ENCODE data around the gene PRSS53.
A peak's percentile ranks its signal among the peaks of the same experiment; 100 is the strongest.
"Not testable (repeated sequence)": the region's sequence is repeated elsewhere in the genome, so short reads cannot be mapped to it uniquely, and the experiment has no call there.

Gene PRSS53

GRCh38 chr16:31088459-31089183 is at the start of gene PRSS53:
PRSS53 (minus strand) TSS chr16:31088943; CDS start chr16:31088809, 134 bp downstream.
- DNase-seq = no peak

- not testable (repeated sequence) for DNase-seq
Observed at GRCh38 chr16:31136822-31137499, 48.2 kb upstream of the PRSS53 start.

DNA sequence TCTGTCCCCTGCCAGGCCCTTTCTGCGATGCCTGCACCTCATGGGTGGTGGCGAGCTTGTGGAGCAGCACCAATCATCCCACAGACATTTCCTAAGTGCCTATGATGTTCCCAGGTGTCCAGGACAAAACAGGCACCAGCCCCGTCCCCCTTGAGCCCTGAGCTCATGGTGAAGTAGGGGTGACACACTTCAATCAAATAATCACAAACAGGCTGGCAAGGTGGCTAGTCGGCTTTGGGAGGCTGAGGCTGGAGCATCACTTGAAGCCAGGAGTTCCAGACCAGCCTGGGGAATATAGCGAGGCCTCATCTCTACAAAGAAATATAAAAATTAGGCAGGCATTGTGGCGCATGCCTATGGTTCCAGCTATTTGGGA is 47.5 kb upstream of the PRSS53 start:
- no peak for DNase-seq

DNA sequence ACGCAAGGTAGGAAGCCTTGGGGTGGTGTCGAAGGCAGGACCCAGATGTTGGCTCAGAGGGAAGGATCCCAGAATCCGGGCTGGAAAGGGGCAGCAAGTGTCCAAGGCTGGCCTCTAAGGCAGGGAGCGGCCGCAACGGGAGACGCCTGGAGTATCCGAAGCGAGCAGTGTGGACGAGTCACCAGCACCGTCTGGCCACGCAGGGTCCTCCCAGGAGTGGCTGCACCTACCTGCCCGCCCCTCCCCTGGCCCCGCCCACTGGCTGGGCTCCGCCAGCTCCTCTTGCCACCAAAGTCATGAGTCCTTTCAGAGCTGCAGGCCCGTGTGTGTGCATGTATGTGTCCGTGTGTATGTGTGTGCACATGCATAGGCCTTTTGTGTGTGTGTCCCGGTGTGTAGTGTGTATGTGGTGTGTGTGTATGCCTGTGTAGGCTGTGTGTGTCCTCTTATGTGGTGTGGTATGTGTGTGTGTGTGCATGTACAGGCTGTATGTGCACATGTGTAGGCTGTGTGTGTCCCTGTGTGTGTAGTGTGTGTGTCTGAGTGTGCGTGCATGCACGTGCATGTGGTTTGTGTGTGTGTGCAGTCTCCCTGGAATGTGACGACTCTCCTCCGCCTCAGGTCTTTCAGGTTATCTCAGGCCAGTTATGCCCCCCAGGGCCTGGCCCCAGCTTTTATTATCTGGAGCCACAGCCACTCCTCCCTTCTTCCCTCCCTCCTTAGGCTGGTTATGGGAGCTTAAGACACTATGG is 47.0 kb upstream of the PRSS53 start, which contains the start of gene PRSS8:
TSS of gene PRSS8 (minus strand) at position 193 of the 752 bp plus-strand sequence. CDS start 229 bp downstream, outside the sequence.
- DNase-seq = peak in 1 of 14 donors; percentile 19

DNA sequence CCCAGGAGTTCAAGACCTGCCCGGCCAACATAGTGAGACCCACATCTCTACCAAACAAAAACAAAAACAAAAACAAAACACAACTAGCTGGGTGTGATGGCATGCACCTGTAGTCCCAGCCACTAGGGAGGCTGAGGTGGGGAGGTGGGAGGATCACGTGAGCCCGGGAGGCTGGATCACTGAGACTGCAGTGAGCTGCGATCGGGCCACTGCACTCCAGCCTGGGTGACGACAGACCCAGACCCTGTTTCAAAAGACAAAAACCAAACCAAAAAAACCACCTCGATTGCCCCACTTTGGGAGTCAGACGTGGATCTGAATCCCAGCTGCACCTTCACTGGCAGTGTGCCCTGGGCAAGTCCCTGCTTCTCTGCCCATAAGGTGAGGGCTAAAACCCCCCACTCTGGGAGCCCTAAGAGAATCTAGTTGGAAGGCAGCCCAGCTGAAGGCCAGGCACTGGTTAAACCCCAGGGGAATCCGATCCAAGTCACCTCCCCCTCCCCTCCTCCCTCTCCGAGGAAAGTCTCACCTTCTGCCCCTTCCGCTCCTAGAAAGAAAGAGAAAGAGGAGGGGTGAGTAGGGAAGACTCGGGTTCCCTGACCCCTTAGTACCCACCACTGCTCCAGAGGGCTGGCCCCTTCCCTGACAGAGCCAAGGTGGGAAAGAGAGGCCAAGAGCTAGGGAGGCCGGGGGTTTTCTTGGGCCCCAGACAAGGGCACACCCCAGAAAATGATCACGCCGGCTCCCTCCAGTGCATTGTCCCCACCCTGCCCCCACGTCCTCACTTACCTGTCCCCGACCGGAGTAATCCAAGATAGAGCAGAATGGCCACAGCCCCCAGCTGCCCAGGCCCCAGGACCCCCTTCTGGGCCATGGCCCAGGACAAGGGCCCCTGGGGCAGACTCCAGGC is 46.1 kb upstream of the PRSS53 start:
- no peak for DNase-seq

- DNase-seq = no peak
Observed at GRCh38 chr16:31134091-31134571, 45.4 kb upstream of the PRSS53 start.

GRCh38 chr16:31133046-31133501 is 44.3 kb upstream of the PRSS53 start:
- DNase-seq = no peak

- no peak for DNase-seq
Observed at GRCh38 chr16:31132303-31132979, 43.7 kb upstream of the PRSS53 start.

DNA sequence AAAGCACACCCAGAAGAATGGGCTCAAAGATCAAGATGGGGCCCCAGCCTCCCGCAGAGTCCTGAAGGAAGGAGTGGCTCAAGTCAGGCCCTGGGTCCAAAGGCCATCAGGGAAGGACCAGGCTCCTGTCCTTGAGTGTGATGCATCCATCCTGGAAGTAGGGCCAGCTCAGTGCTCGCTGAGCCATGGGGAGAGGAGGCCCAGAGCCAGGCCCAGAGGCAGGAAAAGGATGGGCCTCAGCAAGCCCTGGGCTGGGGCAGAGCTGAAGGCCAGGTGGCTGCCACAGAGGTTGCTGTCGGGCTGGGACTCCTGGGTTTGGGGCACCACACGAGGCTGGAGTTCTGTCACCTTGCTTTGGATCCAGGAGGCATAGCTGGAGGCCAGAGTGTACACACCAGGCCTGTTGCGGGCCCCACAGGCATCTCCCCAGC is 43.1 kb upstream of the PRSS53 start:
- no peak for DNase-seq

GRCh38 chr16:31131416-31131815 is 42.7 kb upstream of the PRSS53 start:
- DNase-seq = no peak

GRCh38 chr16:31130899-31131298 is 42.2 kb upstream of the PRSS53 start:
- DNase-seq = no peak

DNA sequence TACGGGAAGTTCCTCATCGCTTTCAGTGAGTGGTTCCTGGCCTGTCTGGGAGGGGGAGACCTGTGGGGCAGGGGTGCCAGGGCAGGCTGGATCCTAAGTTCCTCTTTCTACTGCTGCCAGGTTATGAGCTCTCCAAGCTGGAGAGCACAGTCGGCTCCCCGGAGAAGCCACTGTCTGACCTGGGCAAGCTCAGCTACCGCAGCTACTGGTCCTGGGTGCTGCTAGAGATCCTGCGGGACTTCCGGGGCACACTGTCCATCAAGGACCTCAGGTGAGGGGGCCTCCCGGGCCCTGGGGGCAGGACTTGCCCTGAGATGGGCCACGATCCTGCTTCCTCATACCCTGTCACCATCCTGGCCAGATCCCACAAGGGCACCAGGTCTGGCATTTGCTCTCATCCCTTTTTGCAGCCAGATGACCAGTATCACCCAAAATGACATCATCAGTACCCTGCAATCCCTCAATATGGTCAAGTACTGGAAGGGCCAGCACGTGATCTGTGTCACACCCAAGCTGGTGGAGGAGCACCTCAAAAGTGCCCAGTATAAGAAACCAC is 41.7 kb upstream of the PRSS53 start:
- DNase-seq = no peak

DNA sequence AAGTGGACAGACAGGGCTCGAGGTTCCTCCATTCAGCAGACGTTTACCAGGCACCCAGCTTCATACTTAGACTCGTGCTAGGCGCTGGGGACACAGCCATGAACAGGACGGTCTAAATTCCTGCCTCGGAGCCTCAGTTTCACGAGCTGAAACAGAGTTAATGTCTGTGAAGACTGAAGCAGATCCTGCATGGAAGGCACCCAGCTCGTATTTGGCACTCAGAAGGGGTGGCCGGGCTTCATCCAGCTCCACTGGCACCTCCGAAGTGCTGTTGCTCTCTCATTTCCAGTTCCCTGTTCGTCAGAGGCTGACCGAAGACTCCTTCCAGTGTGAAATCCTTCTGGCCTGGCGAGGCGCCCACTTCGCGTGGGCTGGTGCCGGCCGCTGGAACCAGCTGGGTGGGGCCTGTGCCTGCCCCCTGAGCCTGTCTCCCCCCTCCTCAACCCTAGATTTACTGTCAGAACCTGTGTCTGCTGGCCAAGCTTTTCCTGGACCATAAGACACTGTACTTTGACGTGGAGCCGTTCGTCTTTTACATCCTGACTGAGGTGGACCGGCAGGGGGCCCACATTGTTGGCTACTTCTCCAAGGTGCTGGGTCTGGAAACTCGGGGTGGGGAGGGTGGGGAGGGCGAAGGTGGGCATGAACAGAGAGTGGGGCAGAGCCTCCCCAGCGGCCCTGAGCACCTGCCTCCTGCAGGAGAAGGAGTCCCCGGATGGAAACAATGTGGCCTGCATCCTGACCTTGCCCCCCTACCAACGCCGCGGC is 41.0 kb upstream of the PRSS53 start:
- peak in 7 of 14 donors; percentile 22 to 79 (median 42) for DNase-seq

DNA sequence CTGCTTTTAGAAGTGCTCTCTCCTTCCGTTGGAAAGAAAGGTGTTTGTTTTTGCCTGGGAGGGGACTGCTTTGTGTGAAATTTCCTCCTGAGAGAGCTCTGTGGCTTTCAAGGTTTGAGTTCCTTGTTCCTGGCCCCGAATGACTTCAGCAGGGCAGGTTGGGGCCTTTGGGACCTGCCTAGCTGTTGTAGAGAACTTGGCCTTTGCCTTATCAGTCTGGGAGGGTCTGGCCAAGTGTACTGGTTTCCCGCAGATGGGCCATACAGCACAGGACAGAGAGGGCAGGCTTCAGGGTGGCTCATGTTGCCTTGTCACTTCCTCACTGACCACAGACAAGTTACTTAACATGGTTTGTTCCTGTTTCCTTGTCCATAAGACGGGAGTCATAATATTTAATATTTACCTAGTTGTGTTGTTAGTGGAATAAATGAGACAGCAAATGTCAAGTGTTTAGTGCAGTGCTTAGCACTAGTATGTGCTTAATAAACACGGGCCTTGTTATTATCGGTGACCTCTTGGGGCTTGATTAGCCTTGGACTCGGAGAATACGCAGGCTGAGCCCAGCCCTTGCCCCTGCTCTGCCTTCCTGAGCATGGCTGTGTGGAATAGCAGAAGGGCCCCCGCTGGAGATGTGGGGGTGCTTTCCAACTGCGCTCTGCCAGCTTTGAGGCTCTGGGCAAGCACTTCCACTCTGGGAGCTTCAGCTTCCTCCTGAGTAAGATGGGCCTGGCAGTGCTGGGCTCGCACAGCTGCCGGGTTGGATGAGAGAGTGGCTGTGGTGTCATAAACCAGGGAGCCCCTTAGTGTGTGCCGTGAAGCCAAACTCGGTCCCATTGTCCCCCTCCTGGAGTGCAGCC is 40.2 kb upstream of the PRSS53 start:
- DNase-seq = peak in 9 of 14 donors; percentile 10 to 79 (median 25)

GRCh38 chr16:31127182-31127581 is 38.4 kb upstream of the PRSS53 start:
- no peak for DNase-seq

GRCh38 chr16:31125844-31126243 is 37.1 kb upstream of the PRSS53 start:
- DNase-seq = no peak

DNA sequence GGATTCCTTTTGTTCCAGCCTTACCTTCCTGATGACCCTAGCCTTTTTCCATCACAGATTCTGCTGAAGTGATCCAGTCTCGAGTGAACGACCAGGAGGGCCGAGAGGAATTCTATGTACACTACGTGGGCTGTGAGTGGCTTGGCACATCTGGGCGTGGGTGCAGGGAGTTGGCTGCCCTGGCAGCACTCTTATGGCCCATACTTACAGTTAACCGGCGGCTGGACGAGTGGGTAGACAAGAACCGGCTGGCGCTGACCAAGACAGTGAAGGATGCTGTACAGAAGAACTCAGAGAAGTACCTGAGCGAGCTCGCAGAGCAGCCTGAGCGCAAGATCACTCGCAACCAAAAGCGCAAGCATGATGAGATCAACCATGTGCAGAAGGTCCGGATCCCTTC is 31.4 kb upstream of the PRSS53 start:
- no peak for DNase-seq

- DNase-seq = peak in 1 of 14 donors; percentile 10
Observed at GRCh38 chr16:31118223-31119155, 29.7 kb upstream of the PRSS53 start.

Measured in C1 segment of cervical spinal cord (tissue), 14 donors.